ENCODE results near the gene PRDX5. TPM values are rescaled to one million over a fixed set of nuclear protein-coding genes. Genes with fewer than 3 reads are reported as not detected.

Gene PRDX5
- total and polyA plus RNA-seq, 9 of the 15 experiments (the other 6 are each of a cell fraction or from before 2014, with no cell fraction given): 40.8 to 327 (median 204) TPM

- TF ChIP-seq ZNF583 (CRISPR knock-in tag; IDR thresholded peaks at IDR 0.05): peak; percentile 44; the same call in 1 of the 2 replicates
- TF ChIP-seq THAP12 (CRISPR knock-in tag; IDR thresholded peaks at IDR 0.05): no peak
- TF ChIP-seq ASH1L (IDR thresholded peaks at IDR 0.05; ENCODE audit: borderline replicate concordance, low read depth, partially characterized antibody): peak; percentile 86
- peak; percentile 32 for TF ChIP-seq FUS (optimal IDR thresholded peaks at IDR 0.05; ENCODE audit: low read depth, low read length)
- no peak; the same call in 1 of the 2 replicates for TF ChIP-seq GATAD2B (IDR thresholded peaks at IDR 0.05; ENCODE audit: borderline replicate concordance)
- TF ChIP-seq JUND (IDR thresholded peaks at IDR 0.05; ENCODE audit: borderline replicate concordance, low read depth, low read length): peak; percentile 64
- no peak; the same call in 2 of the 3 replicates for TF ChIP-seq JUND (tag; IDR thresholded peaks at IDR 0.05; ENCODE audit: borderline replicate concordance, low read depth, low read length)
- no peak for TF ChIP-seq FOXJ3 (CRISPR knock-in tag; IDR thresholded peaks at IDR 0.05)
- TF ChIP-seq SPI1 (IDR thresholded peaks at IDR 0.05; ENCODE audit: borderline replicate concordance, low read depth, low read length): peak; percentile 57; the same call in 1 of the 2 replicates
- peak; percentile 34; the same call in 1 of the 2 replicates for TF ChIP-seq ZNF197 (CRISPR knock-in tag; IDR thresholded peaks at IDR 0.05; ENCODE audit: low read depth)
- peak; percentile 44; the same call in 1 of the 2 replicates for TF ChIP-seq CHCHD3 (CRISPR knock-in tag; IDR thresholded peaks at IDR 0.05)
- peak; percentile 57; the same call in 1 of the 2 replicates for TF ChIP-seq PHF8 (IDR thresholded peaks at IDR 0.05; ENCODE audit: borderline replicate concordance, low read length)
- peak; percentile 33 for TF ChIP-seq DEAF1 (CRISPR knock-in tag; IDR thresholded peaks at IDR 0.05)
- TF ChIP-seq FOXO4 (CRISPR knock-in tag; IDR thresholded peaks at IDR 0.05): no peak; the same call in 1 of the 2 replicates
- TF ChIP-seq SRSF1 (IDR thresholded peaks at IDR 0.05; ENCODE audit: low read depth, low read length): peak; percentile 76; the same call in 1 of the 2 replicates
- peak; percentile 66 for TF ChIP-seq E2F1 (CRISPR knock-in tag; IDR thresholded peaks at IDR 0.05)
- no peak for TF ChIP-seq SNRNP70 (optimal IDR thresholded peaks at IDR 0.05; ENCODE audit: low read depth, low read length)
- TF ChIP-seq HNRNPH1 (optimal IDR thresholded peaks at IDR 0.05; ENCODE audit: low read depth, low read length): no peak
- 0 out of 2 replicates have a peak, but pooled peaks have one; percentile 69 for TF ChIP-seq FOXJ2 (tag; IDR thresholded peaks at IDR 0.05)
- TF ChIP-seq FIP1L1 (IDR thresholded peaks at IDR 0.05; ENCODE audit: low read depth, low read length, poor library complexity, severe bottlenecking): peak; percentile 97
- peak; percentile 26 for TF ChIP-seq SUPT5H (IDR thresholded peaks at IDR 0.05)
- peak; percentile 26 for TF ChIP-seq KAT2B (IDR thresholded peaks at IDR 0.05; ENCODE audit: low read depth, low read length)
These were observed 48.2 kb upstream of the PRDX5 start (continued) for GRCh38 chr11:64269540-64270220.
